HepG2 (cell line): ENCODE results near the gene AQP6. TPM values are rescaled to one million over a fixed set of nuclear protein-coding genes. Genes with fewer than 3 reads are reported as not detected.

Experiments
- ARID4A ChIP-seq: sonication (generic); formaldehyde crosslinking; IDR thresholded peaks from 2 replicates; pipeline ENCODE4 v1.5.0; 2020; ENCODE audit warnings: mild to moderate bottlenecking, missing genetic modification reagents, borderline replicate concordance
- CHCHD3 ChIP-seq: sonication (generic); formaldehyde crosslinking; IDR thresholded peaks from 2 replicates; pipeline ENCODE4 v1.8.0; 2022; ENCODE audit warnings: mild to moderate bottlenecking, missing genetic modification reagents, moderate library complexity
- HNRNPLL ChIP-seq: fragments of 200-400 bp; formaldehyde crosslinking; IDR thresholded peaks from 2 replicates; pipeline ENCODE4 v1.6.1; 2017; ENCODE audit warnings: mild to moderate bottlenecking, low read depth, low read length; ENCODE audit not compliant: poor library complexity, severe bottlenecking
- KDM2A ChIP-seq: sonication (generic); formaldehyde crosslinking; IDR thresholded peaks from 2 replicates; pipeline ENCODE4 v1.4.0; 2020; ENCODE audit warnings: low read depth, missing genetic modification reagents, borderline replicate concordance
- MAFF ChIP-seq: IDR thresholded peaks from 2 replicates; pipeline ENCODE4 v1.6.1; 2011; ENCODE audit warnings: low read depth, low read length, improper control_type of control experiment
- POLR2A ChIP-seq, 2 experiments: IDR thresholded peaks; 2 replicates each; pipeline ENCODE4 v1.6.1; 2011; ENCODE audit warnings: low read depth in 2 of 2, low read length in 2 of 2, mild to moderate bottlenecking in 1 of 2, moderate library complexity in 1 of 2; ENCODE audit not compliant: insufficient read depth in 1 of 2
- STAG1 ChIP-seq: sonication (generic); formaldehyde crosslinking; IDR thresholded peaks from 2 replicates; pipeline ENCODE4 v1.4.0; 2020; ENCODE audit warnings: missing genetic modification reagents
- THAP8 ChIP-seq: sonication (generic); formaldehyde crosslinking; IDR thresholded peaks from 2 replicates; pipeline ENCODE4 v1.5.1; 2020; ENCODE audit warnings: missing genetic modification reagents, mild to moderate bottlenecking, borderline replicate concordance
- TOE1 ChIP-seq: sonication (generic); formaldehyde crosslinking; IDR thresholded peaks from 2 replicates; pipeline ENCODE4 v1.4.0; 2020; ENCODE audit warnings: mild to moderate bottlenecking, missing genetic modification reagents
- TRAFD1 ChIP-seq: sonication (generic); formaldehyde crosslinking; IDR thresholded peaks from 2 replicates; pipeline ENCODE4 v1.5.1; 2020; ENCODE audit warnings: missing genetic modification reagents, mild to moderate bottlenecking, borderline replicate concordance
- ZC3H13 ChIP-seq: sonication (generic); formaldehyde crosslinking; IDR thresholded peaks from 2 replicates; pipeline ENCODE4 v1.8.1; 2023; ENCODE audit warnings: mild to moderate bottlenecking, missing genetic modification reagents, moderate library complexity
- ZFP82 ChIP-seq: sonication (generic); formaldehyde crosslinking; IDR thresholded peaks from 2 replicates; pipeline ENCODE4 v1.5.1; 2020; ENCODE audit warnings: mild to moderate bottlenecking, missing genetic modification reagents, borderline replicate concordance
- ZNF142 ChIP-seq: sonication (generic); formaldehyde crosslinking; IDR thresholded peaks from 2 replicates; pipeline ENCODE4 v1.4.0; 2020; ENCODE audit warnings: missing genetic modification reagents
- ZNF800 ChIP-seq: sonication (generic); formaldehyde crosslinking; IDR thresholded peaks from 2 replicates; pipeline ENCODE4 v1.4.0; 2020; ENCODE audit warnings: missing genetic modification reagents
- ZNF850 ChIP-seq: sonication (generic); formaldehyde crosslinking; conservative IDR thresholded peaks from 2 replicates; pipeline ENCODE4 v1.9.0; 2021; ENCODE audit warnings: mild to moderate bottlenecking, missing genetic modification reagents
- polyA plus RNA-seq, 8 experiments: library from polyadenylated mRNA; depleted of rRNA in 3 of 8; stranded (reverse) in 7 of 8; unstranded in 1 of 8; fragments of >200 nt; fragmentation: Illumina TruSeq in 4 of 8; extraction: Trizol in 4 of 8; gene quantifications; 2 replicates each; pipeline versions ENCODE4 v1.2.1 to v1.2.3, GENCODE V29; 2011 to 2016; ENCODE audit warnings: low read depth in 4 of 8, missing spikeins in 1 of 8, mixed read lengths in 1 of 8; ENCODE audit not compliant: insufficient read depth in 1 of 8
- total RNA-seq, 5 experiments: library from RNA; depleted of rRNA; stranded (reverse); fragments of >200 nt; fragmentation: Illumina TruSeq; extraction: Trizol; gene quantifications; 2 replicates each; pipeline ENCODE4 v1.2.3, GENCODE V29; 2016; ENCODE audit warnings: low read depth in 1 of 5

AQP6 gene
- total and polyA plus RNA-seq, 2 of the 13 experiments (the other 11 are each of a cell fraction or from before 2014, with no cell fraction given) = 0.32 to 1.3 TPM

- TF ChIP-seq ARID4A (CRISPR knock-in tag) (no peak), THAP8 (CRISPR knock-in tag) (no peak), ZNF850 (no peak), KDM2A (CRISPR knock-in tag) (no peak), CHCHD3 (CRISPR knock-in tag) (0 out of 2 replicates have a peak, but pooled peaks have one; percentile 13), TRAFD1 (CRISPR knock-in tag) (no peak), ZFP82 (CRISPR knock-in tag) (no peak), POLR2A (IDR thresholded peaks at IDR 0.05; ENCODE audit: insufficient read depth in 1 of 2, low read depth in 2 of 2, low read length in 2 of 2) (no peak), ZC3H13 (CRISPR knock-in tag) (no peak), ZNF142 (no peak), MAFF (no peak), ZNF800 (CRISPR knock-in tag) (no peak), HNRNPLL (no peak), STAG1 (CRISPR knock-in tag) (no peak), TOE1 (CRISPR knock-in tag) (no peak)
Observed at GRCh38 chr12:49973361-49973830, 649 bp downstream of the AQP6 start (continued).
